SU-DHL-6 (cell line): ENCODE data around the gene NFATC4.

ENCODE experiments used
- EZH2phosphoT487 ChIP-seq: fragments of 200-600 bp; sonication (generic), shearing (Covaris generic); conservative IDR thresholded peaks from 2 replicates; pipeline ENCODE4 v1.6.1; 2018; ENCODE audit warnings: mild to moderate bottlenecking, antibody characterized with exemption, low read length, moderate library complexity, mixed read lengths
- TF ChIP-seq, protein P1 (sequence below): fragments of 200-600 bp; sonication (generic); IDR thresholded peaks from one replicate; pipeline ENCODE4 v1.5.1; 2017; ENCODE audit warnings: antibody characterized with exemption, mild to moderate bottlenecking, low read length, moderate library complexity; ENCODE audit not compliant: insufficient read depth, poor library complexity, severe bottlenecking

- TF ChIP-seq, protein P1, sequence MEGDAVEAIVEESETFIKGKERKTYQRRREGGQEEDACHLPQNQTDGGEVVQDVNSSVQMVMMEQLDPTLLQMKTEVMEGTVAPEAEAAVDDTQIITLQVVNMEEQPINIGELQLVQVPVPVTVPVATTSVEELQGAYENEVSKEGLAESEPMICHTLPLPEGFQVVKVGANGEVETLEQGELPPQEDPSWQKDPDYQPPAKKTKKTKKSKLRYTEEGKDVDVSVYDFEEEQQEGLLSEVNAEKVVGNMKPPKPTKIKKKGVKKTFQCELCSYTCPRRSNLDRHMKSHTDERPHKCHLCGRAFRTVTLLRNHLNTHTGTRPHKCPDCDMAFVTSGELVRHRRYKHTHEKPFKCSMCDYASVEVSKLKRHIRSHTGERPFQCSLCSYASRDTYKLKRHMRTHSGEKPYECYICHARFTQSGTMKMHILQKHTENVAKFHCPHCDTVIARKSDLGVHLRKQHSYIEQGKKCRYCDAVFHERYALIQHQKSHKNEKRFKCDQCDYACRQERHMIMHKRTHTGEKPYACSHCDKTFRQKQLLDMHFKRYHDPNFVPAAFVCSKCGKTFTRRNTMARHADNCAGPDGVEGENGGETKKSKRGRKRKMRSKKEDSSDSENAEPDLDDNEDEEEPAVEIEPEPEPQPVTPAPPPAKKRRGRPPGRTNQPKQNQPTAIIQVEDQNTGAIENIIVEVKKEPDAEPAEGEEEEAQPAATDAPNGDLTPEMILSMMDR: no peak
- no peak for TF ChIP-seq EZH2phosphoT487
Measured at GRCh38 chr14:24397639-24398292, 29.8 kb downstream of the NFATC4 start.
